B cell (primary cell): ENCODE measurements around the gene TAF11L10. TPM values are rescaled to one million over a fixed set of nuclear protein-coding genes. Genes with fewer than 3 reads are reported as not detected.
"Not testable (repeated sequence)": the region's sequence is repeated elsewhere in the genome, so short reads cannot be mapped to it uniquely, and the experiment has no call there.

Source experiments
- ATAC-seq: fragments of 200-7000 bp; cut with Tn5 transposase; one replicate; pipeline ENCODE4 v1.10.0; 2021; ENCODE audit warnings: low read depth, mild to moderate bottlenecking, moderate number of reproducible peaks, moderate library complexity
- CTCF ChIA-PET: fragments of 350-600 bp; sonication (Branson Sonifier 250); formaldehyde crosslinking; loops from one replicate; lab custom pipeline; 2021; ENCODE audit warnings: antibody characterized with exemption, inconsistent platforms; lab: Charles Lee
- POLR2A ChIA-PET: fragments of 350-600 bp; sonication (Branson Sonifier 250); formaldehyde crosslinking; loops from one replicate; lab custom pipeline; 2021; ENCODE audit warnings: antibody characterized with exemption; lab: Charles Lee
- DNase-seq: peaks from one replicate; pipeline ENCODE4 v3.0.0; 2013
- H2AFZ ChIP-seq: 2 replicates; pipeline ENCODE4 v1.6.1; 2012; ENCODE audit warnings: mild to moderate bottlenecking, low read depth, low read length; ENCODE audit not compliant: insufficient read depth, poor library complexity, severe bottlenecking
- H3K27ac ChIP-seq, 2 donors: 1 replicate in 1 of 2; 2 replicates in 1 of 2; pipeline ENCODE4 v1.5.1; 2012 to 2013; ENCODE audit warnings: low read length in 2 of 2, mild to moderate bottlenecking in 2 of 2, moderate library complexity in 1 of 2
- H3K27me3 ChIP-seq, 4 experiments: fragments of 200-600 bp in 1 of 4; sonication (generic) in 1 of 4; replicated peaks in 1 of 4; 1 replicate in 2 of 4; 2 replicates in 2 of 4; pipeline versions ENCODE4 v1.6.1 to v1.7.0; 2013 to 2016; ENCODE audit warnings: low read length in 3 of 4, mild to moderate bottlenecking in 2 of 4, mixed read lengths in 1 of 4, moderate library complexity in 1 of 4; ENCODE audit not compliant: insufficient read depth in 4 of 4, control insufficient read depth in 3 of 4; ENCODE audit errors: control extremely low read depth in 1 of 4
- H3K36me3 ChIP-seq, 2 experiments: replicated peaks in 1 of 2; 1 replicate in 1 of 2; 2 replicates in 1 of 2; pipeline versions ENCODE4 v1.6.1 to v1.7.1; 2013; ENCODE audit warnings: low read length in 1 of 2; ENCODE audit not compliant: insufficient read depth in 2 of 2, control insufficient read depth in 1 of 2; ENCODE audit errors: control extremely low read depth in 1 of 2, extremely low read depth in 1 of 2
- H3K4me1 ChIP-seq, 2 donors: fragments of 200-600 bp in 1 of 2; sonication (generic) in 1 of 2; 1 replicate in 1 of 2; 2 replicates in 1 of 2; pipeline versions ENCODE4 v1.5.1 to v1.6.1; 2013 to 2017; ENCODE audit warnings: low read length in 2 of 2; ENCODE audit not compliant: control insufficient read depth in 2 of 2, insufficient read depth in 2 of 2
- H3K4me2 ChIP-seq: replicated peaks from 2 replicates; pipeline ENCODE3; 2012; ENCODE audit warnings: mild to moderate bottlenecking, low read depth, low read length; ENCODE audit not compliant: poor library complexity, severe bottlenecking
- H3K4me3 ChIP-seq, 5 experiments: fragments of 200-600 bp in 1 of 5; sonication (generic) in 1 of 5; 1 replicate in 3 of 5; 2 replicates in 2 of 5; pipeline versions ENCODE4 v1.5.1 to v1.7.0; 2011 to 2016; ENCODE audit warnings: low read length in 4 of 5, mild to moderate bottlenecking in 4 of 5, low read depth in 2 of 5, control low read depth in 1 of 5, moderate library complexity in 1 of 5; ENCODE audit not compliant: insufficient read depth in 1 of 5; ENCODE audit errors: control extremely low read depth in 1 of 5, extremely low read depth in 1 of 5
- H3K79me2 ChIP-seq: fragments of 200-600 bp; sonication (generic); one replicate; pipeline ENCODE4 v1.6.0; 2016; ENCODE audit warnings: low read length; ENCODE audit not compliant: control insufficient read depth, insufficient read depth
- H3K9ac ChIP-seq: fragments of 200-600 bp; sonication (generic); 2 replicates; pipeline ENCODE4 v1.6.1; 2017; ENCODE audit warnings: mild to moderate bottlenecking, low read length, moderate library complexity
- H3K9me3 ChIP-seq, 3 donors: one replicate each; pipeline versions ENCODE4 v1.6.1 to v1.7.1; 2013; ENCODE audit warnings: low read length in 2 of 3; ENCODE audit not compliant: control insufficient read depth in 2 of 3, insufficient read depth in 1 of 3; ENCODE audit errors: control extremely low read depth in 1 of 3
- H4K20me1 ChIP-seq: 2 replicates; pipeline ENCODE4 v1.6.0; 2012; ENCODE audit warnings: mild to moderate bottlenecking, low read length; ENCODE audit not compliant: insufficient read depth, control insufficient read depth, poor library complexity, severe bottlenecking
- H3K27ac Mint-ChIP-seq: one replicate; pipeline ENCODE4 v1.8.0; 2021; ENCODE audit warnings: mixed read lengths
- H3K27me3 Mint-ChIP-seq: one replicate; pipeline ENCODE4 v1.8.0; 2021; ENCODE audit warnings: mixed read lengths
- H3K4me1 Mint-ChIP-seq: one replicate; pipeline ENCODE4 v1.8.0; 2021; ENCODE audit warnings: mixed read lengths
- H3K4me3 Mint-ChIP-seq: one replicate; pipeline ENCODE4 v1.8.0; 2021; ENCODE audit warnings: mixed read lengths
- H3K9me3 Mint-ChIP-seq: one replicate; pipeline ENCODE4 v1.8.0; 2022; ENCODE audit warnings: mixed read lengths; ENCODE audit not compliant: insufficient read depth
- EZH2 ChIP-seq: IDR thresholded peaks from 2 replicates; pipeline ENCODE4 v1.6.1; 2012; ENCODE audit warnings: borderline replicate concordance, low read depth, mild to moderate bottlenecking, moderate library complexity, low read length; ENCODE audit not compliant: insufficient read depth, poor library complexity, severe bottlenecking
- WGBS: methylation state at CpG from one replicate; pipeline ENCODE4 v1.1.5; 2013; ENCODE audit warnings: missing lambda C conversion rate; ENCODE audit not compliant: insufficient coverage; 5-methylcytosine and 5-hydroxymethylcytosine counted together
- intact Hi-C: fragments of 100-400 bp; cut with micrococcal nuclease; formaldehyde crosslinking; loops from one replicate; pipeline ENCODE4 v1.10.0; 2022
- polyA plus RNA-seq: library from polyadenylated mRNA; depleted of rRNA; stranded (reverse); fragments of >200 nt; gene quantifications from 2 replicates; pipeline ENCODE4 v1.2.3, GENCODE V29; 2012
- total RNA-seq, 2 donors: library from RNA; stranded (reverse); fragments of 120-200 nt in 1 of 2; gene quantifications; 1 replicate in 1 of 2; 2 replicates in 1 of 2; pipeline versions ENCODE4 v1.2.3 to v1.2.4, GENCODE V29; 2013 to 2022
- TF ChIP-seq, protein P1 (sequence below): fragments of 200-600 bp; IDR thresholded peaks from one replicate; pipeline ENCODE4 v1.8.0; 2022; ENCODE audit warnings: antibody characterized with exemption, mild to moderate bottlenecking

The TAF11L10 gene
- total and polyA plus RNA-seq, 2 donors (not counting 1 experiment from before 2014, with no cell fraction given), result not detected

DNA sequence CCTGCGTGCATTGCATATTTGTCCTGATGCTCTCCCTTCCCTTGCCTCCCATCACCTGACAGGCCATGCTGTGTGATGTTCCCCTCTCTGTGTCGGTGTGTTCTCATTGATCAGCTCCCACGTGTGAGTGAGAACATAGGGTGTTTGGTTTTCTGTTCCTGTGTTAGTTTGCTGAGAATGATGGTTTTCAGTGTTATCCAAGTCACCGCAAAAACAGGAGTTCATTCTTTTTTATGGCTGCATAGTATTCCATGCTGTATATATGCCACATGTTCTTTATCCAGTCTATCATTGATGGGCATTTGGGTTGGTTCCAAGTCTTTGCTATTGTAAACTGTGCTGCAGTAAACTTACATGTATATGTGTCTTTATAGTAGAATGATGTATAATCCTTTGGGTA is 9.8 kb upstream of the TAF11L10 start:
- H3K9me3 Mint-ChIP-seq, H3K27me3 Mint-ChIP-seq, DNase-seq, H3K4me3 ChIP-seq, POLR2A ChIA-PET, H3K27ac Mint-ChIP-seq, H3K27ac ChIP-seq, H3K27me3 ChIP-seq, CTCF ChIA-PET, H3K9ac ChIP-seq, H2AFZ ChIP-seq, ATAC-seq, H3K9me3 ChIP-seq, H3K4me1 ChIP-seq, H4K20me1 ChIP-seq, H3K36me3 ChIP-seq, H3K4me2 ChIP-seq, intact Hi-C loops, H3K4me1 Mint-ChIP-seq, H3K79me2 ChIP-seq, H3K4me3 Mint-ChIP-seq: not testable (repeated sequence)
- whole genome bisulfite sequencing, result 80% methylated on average over 1 of the region's 4 CpGs

DNA sequence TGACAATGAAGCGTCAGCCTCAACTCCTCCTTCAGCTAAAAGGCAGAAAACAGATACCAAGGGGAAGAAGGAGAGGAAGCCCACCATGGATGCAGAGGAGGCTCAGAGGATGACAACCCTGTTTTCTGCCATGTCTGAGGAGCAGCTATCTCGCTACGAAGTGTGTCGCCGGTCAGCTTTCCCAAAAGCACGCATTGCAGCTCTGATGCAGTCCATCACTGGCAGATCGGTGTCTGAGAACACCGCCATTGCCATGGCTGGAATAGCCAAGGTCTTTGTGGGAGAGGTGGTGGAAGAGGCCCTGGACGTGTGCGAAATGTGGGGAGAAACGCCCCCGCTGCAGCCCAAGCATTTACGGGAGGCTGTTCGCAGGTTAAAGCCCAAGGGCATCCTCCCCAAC is 7.3 kb upstream of the TAF11L10 start:
- intact Hi-C loops, result no loop called here
- H3K4me3 ChIP-seq, result no peak overlapping the region
- H2AFZ ChIP-seq, result no peak overlapping the region
- Mint-ChIP-seq H3K4me1 (no peaks in the 10 kb centered on the region), H3K4me3 (no peak overlapping the region), H3K27ac (no peak overlapping the region), H3K27me3 (no peaks in the 10 kb centered on the region), H3K9me3 (peaks cover 2% of the 10 kb centered on the region)
- H3K36me3 ChIP-seq, result no peaks in the 10 kb centered on the region
- POLR2A ChIA-PET, result no interaction called here
- no peaks in the 10 kb centered on the region for H4K20me1 ChIP-seq
- no peak for TF ChIP-seq EZH2
- TF ChIP-seq, protein P1, sequence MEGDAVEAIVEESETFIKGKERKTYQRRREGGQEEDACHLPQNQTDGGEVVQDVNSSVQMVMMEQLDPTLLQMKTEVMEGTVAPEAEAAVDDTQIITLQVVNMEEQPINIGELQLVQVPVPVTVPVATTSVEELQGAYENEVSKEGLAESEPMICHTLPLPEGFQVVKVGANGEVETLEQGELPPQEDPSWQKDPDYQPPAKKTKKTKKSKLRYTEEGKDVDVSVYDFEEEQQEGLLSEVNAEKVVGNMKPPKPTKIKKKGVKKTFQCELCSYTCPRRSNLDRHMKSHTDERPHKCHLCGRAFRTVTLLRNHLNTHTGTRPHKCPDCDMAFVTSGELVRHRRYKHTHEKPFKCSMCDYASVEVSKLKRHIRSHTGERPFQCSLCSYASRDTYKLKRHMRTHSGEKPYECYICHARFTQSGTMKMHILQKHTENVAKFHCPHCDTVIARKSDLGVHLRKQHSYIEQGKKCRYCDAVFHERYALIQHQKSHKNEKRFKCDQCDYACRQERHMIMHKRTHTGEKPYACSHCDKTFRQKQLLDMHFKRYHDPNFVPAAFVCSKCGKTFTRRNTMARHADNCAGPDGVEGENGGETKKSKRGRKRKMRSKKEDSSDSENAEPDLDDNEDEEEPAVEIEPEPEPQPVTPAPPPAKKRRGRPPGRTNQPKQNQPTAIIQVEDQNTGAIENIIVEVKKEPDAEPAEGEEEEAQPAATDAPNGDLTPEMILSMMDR, result no peak
- WGBS, result 100% methylated on average over 5 of the region's 14 CpGs
- no peak overlapping the region for H3K27ac ChIP-seq
- no peaks in the 10 kb centered on the region for H3K27me3 ChIP-seq
- no peak overlapping the region for H3K9ac ChIP-seq
- DNase-seq (no peak), ATAC-seq (no peak)
- no peak overlapping the region for H3K4me2 ChIP-seq
- no peaks in the 10 kb centered on the region for H3K79me2 ChIP-seq
- CTCF ChIA-PET, result no interaction called here
- no peaks in the 10 kb centered on the region for H3K4me1 ChIP-seq
- no peaks in the 10 kb centered on the region for H3K9me3 ChIP-seq

DNA sequence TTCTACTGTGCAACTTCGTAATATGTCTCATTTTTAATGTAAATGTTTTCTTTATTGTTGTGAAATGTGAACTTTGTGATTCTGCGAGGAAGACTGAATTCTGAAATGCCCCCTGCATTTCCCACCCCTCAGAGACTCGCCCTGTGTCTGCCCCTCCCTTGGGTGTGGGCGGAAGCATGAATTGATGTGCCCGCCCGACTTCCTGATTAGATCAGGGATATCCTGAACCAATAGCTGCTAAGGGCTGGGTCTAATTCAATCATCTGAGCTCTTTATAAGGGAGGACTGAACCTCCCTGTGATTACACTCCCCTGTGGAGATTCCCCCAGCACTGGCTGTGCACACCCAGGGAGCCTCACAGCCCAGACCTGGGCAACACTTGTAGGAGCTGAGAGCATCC is 6.3 kb upstream of the TAF11L10 start, which contains the start of gene TAF11L11:
Gene TAF11L11 (plus strand): TSS at position 304 of the 400 bp plus-strand sequence.
- H3K27ac Mint-ChIP-seq, H4K20me1 ChIP-seq, H3K4me1 ChIP-seq, H2AFZ ChIP-seq, H3K27me3 Mint-ChIP-seq, POLR2A ChIA-PET, DNase-seq, H3K4me3 ChIP-seq, intact Hi-C loops, H3K36me3 ChIP-seq, H3K4me3 Mint-ChIP-seq, H3K27me3 ChIP-seq, H3K9ac ChIP-seq, H3K4me1 Mint-ChIP-seq, H3K9me3 ChIP-seq, H3K79me2 ChIP-seq, ATAC-seq, H3K4me2 ChIP-seq, H3K27ac ChIP-seq, H3K9me3 Mint-ChIP-seq, CTCF ChIA-PET: not testable (repeated sequence)
- 54% methylated on average over 2 of the region's 6 CpGs for WGBS
